Measurements from ENCODE around the gene NLN. TPM values are rescaled to one million over a fixed set of nuclear protein-coding genes. Genes with fewer than 3 reads are reported as not detected.

Gene NLN
- total and polyA plus RNA-seq, 2 of the 13 experiments (the other 11 are each of a cell fraction or from before 2014, with no cell fraction given): 11.9 to 36.7 TPM

- TF ChIP-seq PHF8 (CRISPR knock-in tag; IDR thresholded peaks at IDR 0.05): peak; percentile 91
- no peak; the same call in 1 of the 2 replicates for TF ChIP-seq ZXDC (CRISPR knock-in tag; IDR thresholded peaks at IDR 0.05)
- TF ChIP-seq KDM4B (CRISPR knock-in tag; IDR thresholded peaks at IDR 0.05): 0 out of 2 replicates have a peak, but pooled peaks have one; percentile 35
- TF ChIP-seq MAX (IDR thresholded peaks at IDR 0.05): peak; percentile 93
- 0 out of 2 replicates have a peak, but pooled peaks have one; percentile 75 for TF ChIP-seq ZNF318 (CRISPR knock-in tag; IDR thresholded peaks at IDR 0.05)
- peak; percentile 80 for TF ChIP-seq SP4 (CRISPR knock-in tag; IDR thresholded peaks at IDR 0.05)
- no peak for TF ChIP-seq PBX3 (CRISPR knock-in tag; IDR thresholded peaks at IDR 0.05; ENCODE audit: borderline replicate concordance)
- TF ChIP-seq HNF1B (CRISPR knock-in tag; IDR thresholded peaks at IDR 0.05): peak; percentile 65; the same call in 1 of the 2 replicates
- TF ChIP-seq ZNF276 (CRISPR knock-in tag; IDR thresholded peaks at IDR 0.05; ENCODE audit: low read depth): 0 out of 2 replicates have a peak, but pooled peaks have one; percentile 45
- TF ChIP-seq NFKB2 (CRISPR knock-in tag; IDR thresholded peaks at IDR 0.05; ENCODE audit: borderline replicate concordance): peak; percentile 20; the same call in 1 of the 2 replicates
Observed at GRCh38 chr5:65721720-65722574, at the start of gene NLN, which contains the start of gene SGTB (continued).

Measured in HepG2 (cell line).